NCI-H446 treated with DMSO at 0.1 percent for 48 hours (cell line): Measurements from ENCODE around the gene WFDC10B.
"Not testable (repeated sequence)": the region's sequence is repeated elsewhere in the genome, so short reads cannot be mapped to it uniquely, and the experiment has no call there.

Experiments
- DNase-seq: peaks from one replicate; lab custom pipeline; 2025; lab: John Stamatoyannopoulos, UW

WFDC10B gene

DNA sequence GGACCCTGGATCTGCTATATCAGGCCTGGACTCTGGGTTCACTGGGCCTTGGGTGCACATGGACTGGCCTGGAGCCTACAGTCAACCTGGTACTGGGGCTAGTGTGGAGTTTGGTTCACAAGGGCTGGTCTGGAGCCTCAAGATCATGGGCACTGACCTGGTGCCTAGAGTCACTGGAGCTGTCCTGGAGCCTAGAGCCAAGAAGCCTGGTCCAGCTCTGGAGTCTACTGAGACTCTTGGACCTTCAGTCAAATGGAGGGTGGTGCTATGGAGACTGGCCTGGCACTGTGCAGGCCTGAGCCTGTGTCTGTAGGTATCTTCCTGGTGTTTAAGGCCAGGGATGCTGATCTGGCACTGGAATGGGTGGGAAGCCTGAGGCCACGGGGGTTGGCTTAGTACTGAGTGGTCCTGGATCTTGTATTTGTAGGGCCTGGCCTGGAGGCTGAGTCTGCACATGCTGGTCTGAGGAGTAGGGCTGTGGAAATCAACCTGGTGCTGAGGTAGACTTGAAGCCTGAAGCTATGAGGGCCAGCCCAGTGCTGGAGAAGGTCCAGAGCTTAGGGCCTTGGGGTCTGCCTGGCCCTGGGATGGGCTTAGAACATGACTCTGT lies 57.3 kb downstream of the WFDC10B start:
- DNase-seq = no peak

DNA sequence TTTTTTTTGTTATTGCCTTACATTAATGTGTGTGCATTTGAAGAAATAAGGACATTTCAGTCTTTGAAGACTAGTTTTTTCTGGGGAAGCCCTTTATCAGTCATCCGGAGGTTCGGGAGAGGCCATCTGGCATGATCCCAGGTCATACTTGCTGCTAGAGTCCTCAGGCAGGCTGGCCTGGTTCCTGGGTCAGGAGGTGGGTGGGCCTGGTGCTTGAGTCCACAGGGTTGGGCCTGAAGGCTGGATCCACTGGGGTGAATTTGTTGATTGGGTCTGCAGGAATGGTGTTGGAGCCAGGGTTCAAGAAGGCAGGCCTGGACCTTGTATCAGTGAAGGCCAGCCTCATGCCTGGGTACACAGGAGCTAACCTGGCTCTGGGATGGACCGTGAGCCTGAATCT lies 57.9 kb downstream of the WFDC10B start:
- DNase-seq = no peak

DNA sequence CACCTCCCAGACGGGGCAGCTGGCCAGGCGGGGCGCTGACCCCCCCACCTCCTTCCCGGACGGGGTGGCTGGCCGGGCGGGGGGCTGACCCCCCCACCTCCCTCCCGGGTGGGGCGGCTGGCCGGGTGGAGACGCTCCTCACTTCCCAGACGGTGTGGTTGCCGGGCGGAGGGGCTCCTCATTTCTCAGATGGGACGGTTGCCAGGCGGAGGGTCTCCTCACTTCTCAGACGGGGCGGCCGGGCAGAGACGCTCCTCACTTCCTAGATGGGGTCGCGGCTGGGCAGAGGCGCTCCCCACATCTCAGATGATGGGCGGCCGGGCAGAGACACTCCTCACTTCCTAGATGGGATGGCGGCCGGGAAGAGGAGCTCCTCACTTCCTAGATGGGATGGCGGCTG lies 59.0 kb downstream of the WFDC10B start:
- not testable (repeated sequence) for DNase-seq

DNA sequence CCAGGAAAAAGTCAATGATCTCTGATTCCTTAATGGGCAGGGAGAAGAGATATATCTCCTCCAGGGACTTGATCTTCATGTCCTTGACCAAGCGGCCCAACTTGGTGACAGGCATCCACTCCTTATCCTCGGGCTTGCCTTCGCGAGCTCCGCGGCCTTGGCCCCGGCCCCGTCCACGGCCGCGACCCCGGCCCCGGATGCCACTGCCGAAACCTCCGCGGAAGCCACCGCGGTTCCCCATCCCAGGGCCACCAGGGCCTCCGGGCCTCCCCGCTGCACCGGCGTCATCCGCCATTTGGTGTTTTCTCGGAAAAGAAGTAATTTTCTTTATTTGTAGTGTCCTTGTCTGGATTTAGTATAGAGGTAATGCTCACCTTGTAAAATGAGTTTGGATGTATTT lies 63.7 kb downstream of the WFDC10B start:
- DNase-seq = not testable (repeated sequence)

DNA sequence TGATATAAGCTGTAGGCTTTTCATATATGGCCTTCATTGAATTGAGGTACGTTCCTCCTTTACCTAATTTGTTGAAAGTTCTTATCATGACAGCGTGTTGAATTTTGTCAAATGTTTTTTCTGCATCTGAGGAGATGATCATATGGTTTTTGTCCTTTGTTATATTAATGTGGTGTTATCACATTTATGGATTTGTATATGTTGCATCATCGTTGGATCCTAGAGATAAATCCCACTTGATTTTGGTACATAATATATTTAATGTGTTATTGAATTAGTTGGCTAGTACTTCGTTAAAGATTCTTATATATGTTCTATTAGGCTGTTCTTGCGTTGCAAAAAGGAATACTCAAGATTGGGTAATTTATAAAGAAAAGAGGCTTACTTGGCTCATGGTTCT lies 65.1 kb downstream of the WFDC10B start:
- DNase-seq = no peak

DNA sequence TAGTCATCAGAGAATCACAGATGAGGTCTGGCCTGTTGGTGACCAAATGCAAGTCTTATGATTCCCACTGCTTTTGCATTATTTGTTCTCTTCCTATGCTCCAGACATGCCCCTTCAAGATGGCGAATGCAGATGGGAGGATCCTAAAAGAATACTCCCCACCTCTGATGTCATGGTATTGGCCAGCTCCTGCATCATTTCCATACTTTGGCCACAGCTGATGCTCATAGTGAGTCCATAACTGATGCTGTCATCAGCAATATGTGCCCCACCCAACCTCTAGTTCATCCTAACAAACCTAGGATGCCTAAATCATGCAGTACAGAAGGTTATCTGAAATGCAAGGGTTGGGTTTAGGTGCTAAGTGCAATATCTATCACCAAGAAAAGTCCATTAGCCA lies 68.3 kb downstream of the WFDC10B start:
- DNase-seq = no peak
